Heart left ventricle (tissue), 16 donors: Measurements from ENCODE around the gene ST3GAL4. TPM values are rescaled to one million over a fixed set of nuclear protein-coding genes. Genes with fewer than 3 reads are reported as not detected.

Experiments used
- ATAC-seq, 4 donors: fragments of 200-7000 bp; cut with Tn5 transposase; one replicate each; pipeline ENCODE4 v1.9.1; 2020 to 2022; ENCODE audit warnings: moderate library complexity in 4 of 4, mild to moderate bottlenecking in 3 of 4, moderate number of reproducible peaks in 1 of 4
- DNase-seq, 5 donors: peaks; one replicate each; pipeline ENCODE4 v3.0.0-alpha.2; 2020
- H3K27ac ChIP-seq, 12 donors: fragments of 200-600 bp; sonication (generic) in 4 of 12; one replicate each; pipeline versions ENCODE4 v1.5.0 to v1.8.0; 2016 to 2022; ENCODE audit warnings: mild to moderate bottlenecking in 2 of 12
- H3K27me3 ChIP-seq, 9 donors: fragments of 200-600 bp; sonication (generic) in 2 of 9; one replicate each; pipeline versions ENCODE4 v1.5.1 to v1.8.0; 2016 to 2022; ENCODE audit warnings: mild to moderate bottlenecking in 3 of 9
- H3K36me3 ChIP-seq, 9 donors: fragments of 200-600 bp; sonication (generic) in 2 of 9; one replicate each; pipeline versions ENCODE4 v1.5.0 to v1.8.0; 2018 to 2022; ENCODE audit warnings: mild to moderate bottlenecking in 2 of 9
- H3K4me1 ChIP-seq, 12 donors: fragments of 200-600 bp; sonication (generic) in 4 of 12; one replicate each; pipeline versions ENCODE4 v1.5.0 to v1.8.0; 2016 to 2022; ENCODE audit warnings: mild to moderate bottlenecking in 3 of 12
- H3K4me3 ChIP-seq, 12 donors: fragments of 200-600 bp; sonication (generic) in 4 of 12; one replicate each; pipeline versions ENCODE4 v1.5.0 to v1.8.0; 2017 to 2022; ENCODE audit warnings: mild to moderate bottlenecking in 9 of 12, moderate library complexity in 4 of 12
- H3K9me3 ChIP-seq, 12 donors: fragments of 200-600 bp; sonication (generic) in 4 of 12; one replicate each; pipeline versions ENCODE4 v1.5.0 to v1.8.0; 2016 to 2022; ENCODE audit warnings: mild to moderate bottlenecking in 1 of 12
- CTCF ChIP-seq, 12 donors: fragments of 200-600 bp; sonication (generic) in 4 of 12; IDR thresholded peaks; one replicate each; pipeline versions ENCODE4 v1.5.0 to v1.8.0; 2018 to 2022; ENCODE audit warnings: antibody characterized with exemption in 12 of 12, mild to moderate bottlenecking in 5 of 12
- POLR2A ChIP-seq, 2 donors: fragments of 450-650 bp; IDR thresholded peaks; one replicate each; pipeline ENCODE4 v1.6.1; 2017; ENCODE audit warnings: antibody characterized with exemption in 2 of 2, mild to moderate bottlenecking in 2 of 2, moderate library complexity in 2 of 2
- WGBS, 4 donors: extraction: QIAGEN DNeasy Blood & Tissue Kit in 2 of 4; methylation state at CpG; one replicate each; pipeline versions ENCODE4 v1.1.5 to v1.1.7; 2013 to 2018; 5-methylcytosine and 5-hydroxymethylcytosine counted together
- intact Hi-C, 10 donors: fragments of 100-400 bp; cut with DNase I; formaldehyde crosslinking; loops; one replicate each; pipeline versions ENCODE4 v1.11.1 to v1.14.2; 2022
- polyA plus RNA-seq, 2 donors: library from polyadenylated mRNA; stranded (reverse); fragments of 200-250 nt; gene quantifications; one replicate each; pipeline ENCODE4 v1.2.3, GENCODE V29; 2013
- total RNA-seq, 9 donors: library from RNA; depleted of rRNA in 2 of 9; stranded (reverse); fragments of >200 nt in 2 of 9; fragmentation: NEBNext Ultra II Directional in 3 of 9; extraction: Animal tissue kit (Norgen Biotek cat#: 25700) in 3 of 9; gene quantifications; one replicate each; pipeline versions ENCODE4 v1.1.0 to v1.2.4, GENCODE V29; 2016 to 2023
- donor health status: ischemic (EF 13 %, LVEDD 7.1; RV severe dilation, severe dysfunction).
- donor health status: healthy with polysubstance abuse.
- donor health status: DM: no; HTN: yes; CAD: no.
- donor health status: DM: no; HTN: no; CAD: no.
- donor health status: ischemic (EF 25% LVEDD 6.9; RV normal size, moderate dysfunction).
- donor health status: ischemic (EF 25% LVEDD 5.7; RV mildly dilated, moderate dysfunction).
- donor health status: healthy.
- donor health status: DM: yes; HTN: yes; CAD: no.
- donor health status: ischemic (EF 35%, LVEDD 5.7; RV mildly dilated, moderate dysfunction).
- donor health status: nonischemic (EF 11% LVEDD 7.7; RV severe dilation, severe dysfunction).
- donor health status: DM: yes; HTN: yes; CAD: no.
- donor health status: PGD.
- donor health status: ischemic (EF 29% LVEDD 5.4; RV normal size, mild dysfunction).
- donor health status: nonischemic (EF 23%, LVEDD 6.1; RV moderate dilation, normal function).

Gene ST3GAL4
- total and polyA plus RNA-seq, 11 donors: 30.6 to 168 (median 66.1) TPM

GRCh38 chr11:126436209-126436755 is 80.8 kb downstream of the ST3GAL4 start:
- peak in 2 of 5 donors; percentile 48 to 77 for DNase-seq
- Histone ChIP-seq H3K9me3 (no peaks in the 10 kb centered on the region), H3K27me3 (no peaks in the 10 kb centered on the region), H3K27ac (peak overlapping the region in 7 of 12 donors; percentile 17 to 60 (median 38)), H3K4me3 (no peak overlapping the region), H3K36me3 (no peaks in the 10 kb centered on the region), H3K4me1 (peaks cover 3 to 64% (median 19%) of the 10 kb centered on the region in 12 donors)
- ATAC-seq: peak in 3 of 4 donors; percentile 11 to 41 (median 19)
- intact Hi-C loops: loop anchor here in 6 of 10 donors (2.0 to 10.0 kb wide), 4 partner anchors 121 to 911 kb away; no protein-coding TSS in a partner anchor
- no peak for TF ChIP-seq POLR2A (IDR thresholded peaks at IDR 0.05)
- TF ChIP-seq CTCF (IDR thresholded peaks at IDR 0.05): no peak
- WGBS, 4 donors: 78 to 81% (median 81%) methylated on average over 4 to 7 of the region's 7 CpGs

- ATAC-seq: no peak
- intact Hi-C loops: loop anchor here in 6 of 10 donors (2.0 to 10.0 kb wide), 5 partner anchors 41 to 909 kb away; no protein-coding TSS in a partner anchor
- no peak for TF ChIP-seq CTCF (IDR thresholded peaks at IDR 0.05)
- no peaks in the 10 kb centered on the region for H3K36me3 ChIP-seq
- peak overlapping the region in 2 of 12 donors; percentile 12 to 14 for H3K27ac ChIP-seq
- H3K4me1 ChIP-seq: peaks cover 0 to 52% (median 8%) of the 10 kb centered on the region in 12 donors
- 95 to 97% (median 96%) methylated on average over 3 to 5 of the region's 5 CpGs for WGBS, 4 donors
- H3K27me3 ChIP-seq: no peaks in the 10 kb centered on the region
- no peak overlapping the region for H3K4me3 ChIP-seq
- DNase-seq: no peak
- no peaks in the 10 kb centered on the region for H3K9me3 ChIP-seq
Measured at GRCh38 chr11:126437731-126438130, 82.2 kb downstream of the ST3GAL4 start.

GRCh38 chr11:126438272-126438671 is 82.8 kb downstream of the ST3GAL4 start:
- H3K9me3 ChIP-seq: no peaks in the 10 kb centered on the region
- ATAC-seq (peak; percentile 52 to 79 (median 68)), DNase-seq (peak in 2 of 5 donors; percentile 75 to 80)
- TF ChIP-seq CTCF (IDR thresholded peaks at IDR 0.05) (no peak), POLR2A (IDR thresholded peaks at IDR 0.05) (no peak)
- 17 to 45% (median 32%) methylated on average over 3 to 9 of the region's 9 CpGs for WGBS, 4 donors
- peaks cover 0 to 46% (median 8%) of the 10 kb centered on the region in 12 donors for H3K4me1 ChIP-seq
- no peak overlapping the region for H3K4me3 ChIP-seq
- H3K27me3 ChIP-seq: no peaks in the 10 kb centered on the region
- H3K36me3 ChIP-seq: no peaks in the 10 kb centered on the region
- intact Hi-C loops: loop anchor here in 4 of 10 donors (2.0 to 10.0 kb wide), 3 partner anchors 41 to 126 kb away; no protein-coding TSS in a partner anchor
- peak overlapping the region in 2 of 12 donors; percentile 12 to 14 for H3K27ac ChIP-seq

- Histone ChIP-seq H3K9me3 (no peaks in the 10 kb centered on the region), H3K27ac (peak overlapping the region in 1 of 12 donors; percentile 14), H3K27me3 (no peaks in the 10 kb centered on the region), H3K36me3 (no peaks in the 10 kb centered on the region), H3K4me3 (no peak overlapping the region), H3K4me1 (peaks cover 0 to 43% (median 8%) of the 10 kb centered on the region in 12 donors)
- TF ChIP-seq POLR2A (IDR thresholded peaks at IDR 0.05) (no peak), CTCF (IDR thresholded peaks at IDR 0.05) (no peak)
- DNase-seq (peak in 1 of 5 donors; percentile 63), ATAC-seq (peak in 3 of 4 donors; percentile 18 to 38 (median 22))
- WGBS, 4 donors: 38 to 43% (median 39%) methylated on average over 5 of the region's 5 CpGs
- intact Hi-C loops: loop anchor here in 4 of 10 donors (2.0 to 10.0 kb wide), 3 partner anchors 40 to 126 kb away; no protein-coding TSS in a partner anchor
Measured at GRCh38 chr11:126438691-126439090, 83.2 kb downstream of the ST3GAL4 start.
